DOHH2 (cell line): ENCODE data around the gene VGLL4.

Source experiments
- H3F3A ChIP-seq: fragments of 200-600 bp; sonication (generic), shearing (Covaris generic); 2 replicates; pipeline ENCODE4 v1.6.0; 2016; ENCODE audit warnings: antibody characterized with exemption, mild to moderate bottlenecking; ENCODE audit not compliant: control insufficient read depth, insufficient read depth
- H3K27ac ChIP-seq: fragments of 200-600 bp; sonication (generic); 2 replicates; pipeline ENCODE4 v1.5.1; 2014; ENCODE audit warnings: low read depth, mild to moderate bottlenecking, low read length, moderate library complexity
- H3K27me3 ChIP-seq: fragments of 200-600 bp; sonication (generic); 2 replicates; pipeline ENCODE4 v1.6.1; 2014; ENCODE audit warnings: mild to moderate bottlenecking, low read length, mixed read lengths; ENCODE audit not compliant: control insufficient read depth
- H3K36me3 ChIP-seq: fragments of 200-600 bp; sonication (generic); 2 replicates; pipeline ENCODE4 v1.6.1; 2014; ENCODE audit warnings: mild to moderate bottlenecking, low read length, moderate library complexity, mixed read lengths; ENCODE audit not compliant: control insufficient read depth
- H3K4me1 ChIP-seq: fragments of 200-600 bp; sonication (generic); 2 replicates; pipeline ENCODE4 v1.6.1; 2014; ENCODE audit warnings: mild to moderate bottlenecking, low read length, mixed read lengths; ENCODE audit not compliant: control insufficient read depth
- H3K4me2 ChIP-seq: fragments of 200-600 bp; sonication (generic); 2 replicates; pipeline ENCODE4 v1.6.0; 2014; ENCODE audit warnings: mild to moderate bottlenecking, low read length, moderate library complexity
- H3K4me3 ChIP-seq: fragments of 200-600 bp; sonication (generic); 2 replicates; pipeline ENCODE4 v1.5.1; 2014; ENCODE audit warnings: mild to moderate bottlenecking, low read length, mixed read lengths
- H3K79me2 ChIP-seq: fragments of 200-600 bp; sonication (generic); 2 replicates; pipeline ENCODE4 v1.6.1; 2014; ENCODE audit warnings: mild to moderate bottlenecking, low read length, mixed read lengths; ENCODE audit not compliant: control insufficient read depth
- H3K9me2 ChIP-seq: fragments of 200-600 bp; sonication (generic); replicated peaks from 2 replicates; pipeline ENCODE4 v1.6.1; 2014; ENCODE audit warnings: mild to moderate bottlenecking, low read length, mixed read lengths; ENCODE audit not compliant: control insufficient read depth
- H3K9me3 ChIP-seq: fragments of 200-600 bp; sonication (generic); 2 replicates; pipeline ENCODE4 v1.6.1; 2014; ENCODE audit warnings: antibody characterized with exemption, low read length, mixed read lengths; ENCODE audit not compliant: control insufficient read depth, insufficient read depth
- H4K20me1 ChIP-seq: fragments of 200-600 bp; sonication (generic); 2 replicates; pipeline ENCODE4 v1.6.0; 2014; ENCODE audit warnings: low read depth, mild to moderate bottlenecking, antibody characterized with exemption, low read length, moderate library complexity; ENCODE audit not compliant: control insufficient read depth, insufficient read depth
- CTCF ChIP-seq: fragments of 200-600 bp; sonication (generic); IDR thresholded peaks from one replicate; pipeline ENCODE4 v1.5.1; 2014; ENCODE audit warnings: antibody characterized with exemption, mild to moderate bottlenecking, low read depth, low read length; ENCODE audit not compliant: poor library complexity, severe bottlenecking
- EZH2phosphoT487 ChIP-seq: fragments of 200-600 bp; sonication (generic); IDR thresholded peaks from 2 replicates; pipeline ENCODE4 v1.6.1; 2017; ENCODE audit warnings: borderline replicate concordance, mild to moderate bottlenecking, antibody characterized with exemption, low read length, moderate library complexity, mixed read lengths

Gene VGLL4

GRCh38 chr3:11609481-11609880 lies 34.2 kb downstream of the VGLL4 start:
- H3K27me3 ChIP-seq, result no peaks in the 10 kb centered on the region
- H3K27ac ChIP-seq, result no peak overlapping the region; the same call in 1 of the 2 replicates
- peaks cover 48% of the 10 kb centered on the region for H3K36me3 ChIP-seq
- peaks cover 96% of the 10 kb centered on the region for H3K79me2 ChIP-seq
- no peaks in the 10 kb centered on the region for H3K9me3 ChIP-seq
- peaks cover 72% of the 10 kb centered on the region for H3K4me1 ChIP-seq
- no peaks in the 10 kb centered on the region for H3K9me2 ChIP-seq
- H3K4me3 ChIP-seq, result no peak overlapping the region
- H3F3A ChIP-seq, result peaks cover 13% of the 10 kb centered on the region; the same call in 1 of the 2 replicates
- H3K4me2 ChIP-seq, result peak overlapping the region; percentile 40
- peaks cover 11% of the 10 kb centered on the region for H4K20me1 ChIP-seq
- TF ChIP-seq EZH2phosphoT487 (no peak), CTCF (no peak)

DNA sequence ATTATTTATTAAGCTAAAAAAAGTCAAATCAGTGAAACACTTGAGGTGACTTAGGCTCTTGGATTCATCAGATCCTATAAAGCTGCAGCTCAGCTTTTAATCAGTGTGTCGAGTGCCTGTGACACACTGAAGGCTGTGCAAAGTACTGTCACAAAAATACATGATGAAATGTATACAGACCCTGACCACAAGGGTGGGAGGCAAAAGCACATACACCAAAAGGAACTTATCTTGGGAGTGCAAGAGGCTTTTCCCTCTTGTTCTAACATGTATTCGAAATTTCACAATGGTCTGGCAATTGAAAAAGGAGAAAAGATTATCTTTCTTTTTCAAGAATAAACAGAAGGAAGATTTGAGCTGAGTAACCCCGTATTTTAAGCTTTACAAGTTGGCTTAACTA lies 35.9 kb downstream of the VGLL4 start:
- H3F3A ChIP-seq, result peaks cover 27% of the 10 kb centered on the region
- H3K36me3 ChIP-seq, result peaks cover 43% of the 10 kb centered on the region
- H3K9me3 ChIP-seq, result no peaks in the 10 kb centered on the region
- H4K20me1 ChIP-seq, result 0 out of 2 replicates have a peak, but pooled peaks cover 4% of the 10 kb centered on the region
- 0 out of 2 replicates have a peak overlapping the region, but pooled peaks have one; percentile 15 for H3K4me3 ChIP-seq
- H3K27me3 ChIP-seq, result no peaks in the 10 kb centered on the region
- no peaks in the 10 kb centered on the region for H3K9me2 ChIP-seq
- H3K4me2 ChIP-seq, result peak overlapping the region; percentile 40
- peak overlapping the region; percentile 76 for H3K27ac ChIP-seq
- H3K4me1 ChIP-seq, result peaks cover 89% of the 10 kb centered on the region
- TF ChIP-seq CTCF (no peak), EZH2phosphoT487 (no peak)
- peaks cover 96% of the 10 kb centered on the region for H3K79me2 ChIP-seq

DNA sequence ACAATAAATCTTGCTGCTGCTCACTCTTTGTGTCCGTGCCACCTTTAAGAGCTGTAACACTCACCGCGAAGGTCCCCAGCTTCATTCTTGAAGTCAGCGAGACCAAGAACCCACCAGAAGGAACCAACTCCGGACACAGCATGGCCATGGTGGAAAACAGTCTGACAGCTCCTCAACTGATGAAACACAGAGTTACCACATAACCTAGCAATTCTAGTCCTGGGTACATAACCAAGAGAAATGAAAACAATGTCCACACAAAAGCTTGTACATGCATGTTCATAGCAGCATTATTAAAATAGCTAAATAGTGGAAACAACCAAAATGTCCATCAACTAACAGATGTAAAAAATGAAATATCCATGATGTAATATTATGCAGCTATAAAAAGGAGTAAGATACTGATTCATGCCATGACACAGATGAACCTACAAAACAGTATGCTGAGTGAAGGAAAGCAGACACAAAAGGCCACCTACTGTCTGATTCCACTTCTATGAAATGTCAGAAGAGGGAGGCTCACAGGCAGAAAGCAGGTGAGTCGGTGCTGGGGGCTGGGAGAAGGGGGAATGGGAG lies 36.8 kb downstream of the VGLL4 start:
- no peaks in the 10 kb centered on the region for H4K20me1 ChIP-seq

More for the DNA sequence above, 36.8 kb downstream of the VGLL4 start:
- H3K27ac ChIP-seq, result peak overlapping the region; percentile 76
- no peak for TF ChIP-seq EZH2phosphoT487
- TF ChIP-seq CTCF, result no peak
- H3K27me3 ChIP-seq, result no peaks in the 10 kb centered on the region
- no peak overlapping the region for H3K4me3 ChIP-seq
- H3K9me3 ChIP-seq, result no peaks in the 10 kb centered on the region
- H3K36me3 ChIP-seq, result peaks cover 46% of the 10 kb centered on the region
- H3F3A ChIP-seq, result peaks cover 35% of the 10 kb centered on the region
- peak overlapping the region; percentile 40 for H3K4me2 ChIP-seq
- H3K9me2 ChIP-seq, result no peaks in the 10 kb centered on the region
- peaks cover 96% of the 10 kb centered on the region for H3K79me2 ChIP-seq
- peaks cover 94% of the 10 kb centered on the region for H3K4me1 ChIP-seq
